Right atrium auricular region (tissue), 2 donors: ENCODE data around the gene CNTNAP2. TPM values are rescaled to one million over a fixed set of nuclear protein-coding genes. Genes with fewer than 3 reads are reported as not detected.

ENCODE experiments used
- DNase-seq: peaks from one replicate; pipeline ENCODE4 v3.0.0-alpha.2; 2019; ENCODE audit warnings: low spot score
- H3K27ac ChIP-seq, 2 donors: fragments of 200-600 bp; sonication (generic); 1 replicate in 1 of 2; 2 replicates in 1 of 2; pipeline ENCODE4 v1.5.1; 2016 to 2019
- H3K27me3 ChIP-seq, 2 donors: fragments of 200-600 bp; sonication (generic); one replicate each; pipeline versions ENCODE4 v1.5.1 to v1.6.0; 2017 to 2019
- H3K36me3 ChIP-seq: fragments of 200-600 bp; sonication (generic); one replicate; pipeline ENCODE4 v1.5.1; 2016
- H3K4me1 ChIP-seq, 2 donors: fragments of 200-600 bp; sonication (generic); one replicate each; pipeline versions ENCODE4 v1.5.1 to v1.6.0; 2017 to 2019
- H3K4me3 ChIP-seq, 2 donors: fragments of 200-600 bp; sonication (generic); 1 replicate in 1 of 2; 2 replicates in 1 of 2; pipeline ENCODE4 v1.5.1; 2017 to 2019; ENCODE audit warnings: mild to moderate bottlenecking in 1 of 2, moderate library complexity in 1 of 2
- H3K9me3 ChIP-seq, 2 donors: fragments of 200-600 bp; sonication (generic); one replicate each; pipeline ENCODE4 v1.5.1; 2019
- total RNA-seq, 2 donors: library from RNA; depleted of rRNA; stranded (reverse); fragments of >200 nt; gene quantifications; one replicate each; pipeline ENCODE4 v1.1.0, GENCODE V29; 2016
- TF ChIP-seq, protein P1 (sequence below), 2 donors: fragments of 200-600 bp; sonication (generic); IDR thresholded peaks; one replicate each; pipeline ENCODE4 v1.5.1; 2019; ENCODE audit warnings: antibody characterized with exemption in 2 of 2

Gene CNTNAP2
- total RNA-seq, 2 donors from 2014 or later: 1.1 to 1.7 TPM

DNA sequence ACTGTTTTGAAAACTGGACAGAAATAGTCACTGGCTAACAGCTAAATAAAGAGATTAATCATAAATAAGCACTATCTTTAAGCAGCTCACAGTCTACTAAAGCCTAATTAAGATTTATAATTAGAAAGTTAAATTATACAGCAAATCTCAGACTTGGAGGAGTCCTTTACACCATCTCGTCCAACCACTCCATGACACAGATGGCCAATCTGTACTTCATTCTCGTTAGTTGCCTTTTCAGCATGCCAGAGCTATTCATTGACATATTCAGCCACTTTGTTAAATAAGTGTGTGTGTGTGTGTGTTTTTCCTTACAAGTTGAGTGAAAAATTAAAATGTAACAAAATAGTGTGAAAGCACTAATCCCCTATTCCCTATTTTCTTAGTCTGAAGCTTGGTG is 1066.7 kb downstream of the CNTNAP2 start:
- H3K4me1 ChIP-seq: no peaks in the 10 kb centered on the region
- no peaks in the 10 kb centered on the region for H3K9me3 ChIP-seq
- no peak overlapping the region for H3K27ac ChIP-seq
- TF ChIP-seq, protein P1, sequence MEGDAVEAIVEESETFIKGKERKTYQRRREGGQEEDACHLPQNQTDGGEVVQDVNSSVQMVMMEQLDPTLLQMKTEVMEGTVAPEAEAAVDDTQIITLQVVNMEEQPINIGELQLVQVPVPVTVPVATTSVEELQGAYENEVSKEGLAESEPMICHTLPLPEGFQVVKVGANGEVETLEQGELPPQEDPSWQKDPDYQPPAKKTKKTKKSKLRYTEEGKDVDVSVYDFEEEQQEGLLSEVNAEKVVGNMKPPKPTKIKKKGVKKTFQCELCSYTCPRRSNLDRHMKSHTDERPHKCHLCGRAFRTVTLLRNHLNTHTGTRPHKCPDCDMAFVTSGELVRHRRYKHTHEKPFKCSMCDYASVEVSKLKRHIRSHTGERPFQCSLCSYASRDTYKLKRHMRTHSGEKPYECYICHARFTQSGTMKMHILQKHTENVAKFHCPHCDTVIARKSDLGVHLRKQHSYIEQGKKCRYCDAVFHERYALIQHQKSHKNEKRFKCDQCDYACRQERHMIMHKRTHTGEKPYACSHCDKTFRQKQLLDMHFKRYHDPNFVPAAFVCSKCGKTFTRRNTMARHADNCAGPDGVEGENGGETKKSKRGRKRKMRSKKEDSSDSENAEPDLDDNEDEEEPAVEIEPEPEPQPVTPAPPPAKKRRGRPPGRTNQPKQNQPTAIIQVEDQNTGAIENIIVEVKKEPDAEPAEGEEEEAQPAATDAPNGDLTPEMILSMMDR (IDR thresholded peaks at IDR 0.05): no peak
- DNase-seq: no peak
- H3K36me3 ChIP-seq: no peaks in the 10 kb centered on the region
- H3K27me3 ChIP-seq: no peaks in the 10 kb centered on the region
- no peak overlapping the region for H3K4me3 ChIP-seq

DNA sequence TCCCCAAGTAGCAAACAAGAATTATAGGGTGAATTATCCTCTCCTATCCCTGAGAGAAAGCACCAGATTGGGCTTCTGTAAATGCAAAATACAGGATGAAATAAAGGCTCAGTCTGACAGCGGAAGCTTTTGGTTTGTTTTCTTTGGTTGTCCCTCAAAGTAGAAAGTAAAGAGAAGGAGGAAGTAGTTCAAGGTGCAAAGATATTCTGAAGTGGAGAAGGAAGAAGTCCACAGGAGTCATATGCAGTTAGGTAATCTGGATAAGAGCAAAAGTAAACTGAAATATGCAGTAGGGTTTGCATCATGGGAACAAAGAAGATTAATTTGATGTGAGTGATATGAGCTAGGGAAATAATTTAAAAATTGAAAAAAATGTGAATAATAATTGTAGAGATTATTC is 1071.9 kb downstream of the CNTNAP2 start:
- no peak overlapping the region for H3K4me3 ChIP-seq
- no peaks in the 10 kb centered on the region for H3K4me1 ChIP-seq
- H3K27ac ChIP-seq: no peak overlapping the region
- DNase-seq: no peak
- H3K27me3 ChIP-seq: no peaks in the 10 kb centered on the region
- no peaks in the 10 kb centered on the region for H3K9me3 ChIP-seq
- H3K36me3 ChIP-seq: no peaks in the 10 kb centered on the region
- TF ChIP-seq, protein P1 (IDR thresholded peaks at IDR 0.05): no peak

DNA sequence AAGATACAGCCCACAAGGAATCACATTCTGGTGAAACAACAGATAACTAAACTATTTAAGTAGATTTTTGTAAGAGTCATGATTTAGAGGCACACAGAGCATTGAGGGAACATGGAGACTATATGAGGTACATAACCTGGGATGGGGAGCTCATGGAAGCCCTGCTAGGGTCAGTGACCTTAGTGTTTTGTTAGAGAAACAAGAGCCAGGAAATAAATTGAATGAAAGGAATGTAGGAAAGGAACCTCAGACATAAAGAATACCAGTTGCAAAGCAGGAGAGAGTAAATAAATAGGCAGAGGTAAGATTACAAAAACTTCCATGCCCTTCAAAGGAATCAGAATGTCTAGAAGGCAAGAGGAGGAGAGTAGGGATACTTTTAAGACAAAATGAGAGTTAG is 1076.9 kb downstream of the CNTNAP2 start:
- no peak for DNase-seq
- H3K4me3 ChIP-seq: no peak overlapping the region
- TF ChIP-seq, protein P1 (IDR thresholded peaks at IDR 0.05): no peak
- no peaks in the 10 kb centered on the region for H3K27me3 ChIP-seq
- no peaks in the 10 kb centered on the region for H3K4me1 ChIP-seq
- H3K9me3 ChIP-seq: no peaks in the 10 kb centered on the region
- no peaks in the 10 kb centered on the region for H3K36me3 ChIP-seq
- no peak overlapping the region for H3K27ac ChIP-seq

DNA sequence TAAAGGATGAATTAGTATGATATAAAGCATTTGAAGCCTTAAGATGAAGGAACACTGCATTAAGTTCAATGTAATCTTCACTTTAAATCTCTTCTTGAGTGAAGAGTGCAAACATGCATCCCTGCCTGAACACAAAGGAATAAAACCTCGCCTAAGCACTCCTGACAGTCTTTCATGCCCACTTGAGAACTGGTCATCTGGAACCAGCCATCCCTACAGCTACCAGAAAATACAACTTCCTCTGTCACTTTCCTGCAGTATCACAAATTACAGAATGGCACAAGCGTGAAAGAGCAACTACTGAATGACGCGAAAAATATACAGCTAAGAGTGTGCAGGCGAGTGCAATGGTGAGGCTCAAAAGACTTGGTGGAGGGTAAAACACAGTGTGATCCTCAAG is 1079.9 kb downstream of the CNTNAP2 start:
- TF ChIP-seq, protein P1 (IDR thresholded peaks at IDR 0.05): no peak
- no peaks in the 10 kb centered on the region for H3K27me3 ChIP-seq
- H3K4me3 ChIP-seq: no peak overlapping the region
- H3K36me3 ChIP-seq: no peaks in the 10 kb centered on the region
- no peak overlapping the region for H3K27ac ChIP-seq
- no peaks in the 10 kb centered on the region for H3K4me1 ChIP-seq
- no peak for DNase-seq
- no peaks in the 10 kb centered on the region for H3K9me3 ChIP-seq

DNA sequence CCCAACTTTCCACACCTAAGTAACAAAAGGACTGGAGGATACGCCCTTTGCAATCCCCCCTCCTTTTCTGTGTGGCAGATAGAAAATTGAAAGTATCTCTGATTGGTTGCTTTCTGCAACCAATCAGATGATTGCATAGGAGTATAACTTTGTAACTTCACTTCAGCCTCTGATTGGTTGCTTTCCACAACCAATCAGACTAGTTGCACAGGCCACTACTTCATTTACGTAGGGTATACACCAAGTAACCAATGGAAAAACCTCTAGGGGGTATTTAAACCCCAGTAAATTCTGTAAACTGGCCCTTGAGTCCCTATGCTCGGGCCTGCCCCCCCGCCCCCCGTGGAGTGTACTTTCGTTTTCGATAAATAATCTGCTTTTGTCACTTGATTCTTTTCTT is 1080.4 kb downstream of the CNTNAP2 start:
- Histone ChIP-seq H3K27ac (no peak overlapping the region), H3K4me3 (no peak overlapping the region), H3K27me3 (no peaks in the 10 kb centered on the region), H3K9me3 (no peaks in the 10 kb centered on the region), H3K4me1 (no peaks in the 10 kb centered on the region), H3K36me3 (no peaks in the 10 kb centered on the region)
- TF ChIP-seq, protein P1 (IDR thresholded peaks at IDR 0.05): no peak
- DNase-seq: no peak

DNA sequence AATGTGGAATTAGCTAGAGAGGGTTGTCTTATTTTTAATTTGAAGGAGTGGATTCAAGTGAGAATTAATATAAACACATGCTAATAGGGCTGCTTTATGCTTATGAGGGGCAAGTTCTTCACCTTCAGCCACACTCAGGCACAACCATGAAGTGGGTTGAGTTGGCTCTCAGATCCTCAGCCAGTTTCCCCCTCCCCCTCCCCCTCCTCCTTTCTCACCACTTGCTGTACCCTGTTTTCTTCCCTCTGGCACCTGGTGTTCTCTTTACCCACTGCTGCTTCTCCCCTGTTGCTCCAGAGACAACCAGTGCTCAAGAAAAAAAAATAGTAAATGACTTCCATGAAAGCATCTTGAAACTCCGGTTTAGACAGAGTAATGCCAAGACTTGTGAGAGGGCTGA is 1083.3 kb downstream of the CNTNAP2 start:
- Histone ChIP-seq H3K4me1 (no peaks in the 10 kb centered on the region), H3K4me3 (no peak overlapping the region), H3K36me3 (no peaks in the 10 kb centered on the region), H3K9me3 (no peaks in the 10 kb centered on the region), H3K27me3 (no peaks in the 10 kb centered on the region), H3K27ac (no peak overlapping the region)
- DNase-seq: no peak
- TF ChIP-seq, protein P1 (IDR thresholded peaks at IDR 0.05): no peak
